Measurements from ENCODE around the gene AUNIP.

Gene AUNIP

GRCh38 chr1:25807480-25808390 lies 51.5 kb downstream of the AUNIP start:
- no peak for DNase-seq

- no peak for DNase-seq
Observed at GRCh38 chr1:25806418-25806817, 52.8 kb downstream of the AUNIP start.

GRCh38 chr1:25805863-25806225 lies 53.4 kb downstream of the AUNIP start:
- no peak for DNase-seq

- DNase-seq, result no peak
Observed at GRCh38 chr1:25804964-25805862, 54.0 kb downstream of the AUNIP start.

- no peak for DNase-seq
Observed at GRCh38 chr1:25804244-25804963, 54.9 kb downstream of the AUNIP start.

- DNase-seq, result no peak
Observed at GRCh38 chr1:25803368-25803767, 55.9 kb downstream of the AUNIP start.

- no peak for DNase-seq
Observed at GRCh38 chr1:25802915-25803314, 56.3 kb downstream of the AUNIP start.

- DNase-seq, result no peak
Observed at GRCh38 chr1:25800703-25801377, 58.4 kb downstream of the AUNIP start.

GRCh38 chr1:25799935-25800702 lies 59.1 kb downstream of the AUNIP start, which contains the start of gene SELENON:
Gene SELENON, plus strand, starts transcription at chr1:25800193. Its CDS starts 38 bp downstream, at chr1:25800231.
- DNase-seq, result peak; percentile 58

- no peak for DNase-seq
Observed at GRCh38 chr1:25799352-25799934, 59.8 kb downstream of the AUNIP start.

- DNase-seq, result no peak
Observed at GRCh38 chr1:25798666-25799351, 60.4 kb downstream of the AUNIP start.

- DNase-seq, result peak; percentile 61
Observed at GRCh38 chr1:25797939-25798338, 61.3 kb downstream of the AUNIP start.

GRCh38 chr1:25796811-25797458 lies 62.3 kb downstream of the AUNIP start:
- DNase-seq, result peak; percentile 93

GRCh38 chr1:25795946-25796810 lies 63.1 kb downstream of the AUNIP start:
- DNase-seq, result peak; percentile 68

GRCh38 chr1:25795211-25795610 lies 64.0 kb downstream of the AUNIP start:
- no peak for DNase-seq

- no peak for DNase-seq
Observed at GRCh38 chr1:25794325-25794724, 64.9 kb downstream of the AUNIP start.

- no peak for DNase-seq
Observed at GRCh38 chr1:25793585-25794170, 65.6 kb downstream of the AUNIP start.

GRCh38 chr1:25792115-25792514 lies 67.1 kb downstream of the AUNIP start:
- no peak for DNase-seq

- DNase-seq, result no peak
Observed at GRCh38 chr1:25790472-25790871, 68.8 kb downstream of the AUNIP start.

All from CD4-positive, alpha-beta T cell treated with Interleukin-17A for 4 hours (primary cell).